NOMO-1 treated with DMSO at 0.1 percent for 48 hours (cell line): ENCODE results near the gene LTBR.

Experiments
- DNase-seq: peaks from one replicate; lab custom pipeline; 2025; ENCODE audit not compliant: unreplicated experiment; lab: John Stamatoyannopoulos, UW

LTBR gene

DNA sequence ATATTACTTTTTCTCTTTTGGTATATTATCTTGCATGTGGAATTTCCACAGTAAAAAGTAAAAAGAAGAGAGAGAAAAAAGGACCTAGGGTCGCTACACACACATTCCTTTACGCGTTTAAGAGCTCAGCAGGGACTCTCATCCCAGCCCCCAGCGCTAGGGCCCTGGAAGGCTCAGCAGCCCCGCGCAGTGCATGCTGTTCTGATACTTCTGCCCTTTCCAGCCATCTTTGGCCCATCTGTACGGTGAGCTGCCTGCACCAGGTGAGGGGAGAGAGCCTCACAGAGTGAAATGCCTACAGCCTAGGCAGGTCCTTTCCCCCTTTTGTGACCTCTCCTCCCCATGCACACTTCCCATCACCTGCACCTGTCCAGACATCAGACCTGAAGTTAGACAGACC is 1.6 kb upstream of the LTBR start:
- DNase-seq: no peak

DNA sequence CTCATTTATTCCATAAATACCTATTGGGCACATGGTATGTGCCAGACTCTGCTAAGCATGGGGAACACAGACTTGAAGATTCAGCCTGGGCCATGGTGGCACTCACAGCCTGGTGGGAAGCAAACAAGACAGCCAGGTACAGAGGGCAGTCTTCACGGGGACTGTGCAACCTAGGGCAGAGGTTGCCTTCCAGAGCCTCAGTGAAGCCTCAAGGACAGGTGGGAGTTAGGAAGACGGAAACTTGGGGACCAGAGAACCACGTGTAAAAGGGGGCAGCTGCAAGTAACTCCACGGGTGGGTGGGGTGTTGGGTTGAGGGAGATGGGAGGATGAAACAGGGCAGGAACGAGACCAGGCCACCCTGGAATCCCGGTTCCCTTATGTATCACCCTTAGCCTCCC is 980 bp upstream of the LTBR start:
- no peak for DNase-seq

DNA sequence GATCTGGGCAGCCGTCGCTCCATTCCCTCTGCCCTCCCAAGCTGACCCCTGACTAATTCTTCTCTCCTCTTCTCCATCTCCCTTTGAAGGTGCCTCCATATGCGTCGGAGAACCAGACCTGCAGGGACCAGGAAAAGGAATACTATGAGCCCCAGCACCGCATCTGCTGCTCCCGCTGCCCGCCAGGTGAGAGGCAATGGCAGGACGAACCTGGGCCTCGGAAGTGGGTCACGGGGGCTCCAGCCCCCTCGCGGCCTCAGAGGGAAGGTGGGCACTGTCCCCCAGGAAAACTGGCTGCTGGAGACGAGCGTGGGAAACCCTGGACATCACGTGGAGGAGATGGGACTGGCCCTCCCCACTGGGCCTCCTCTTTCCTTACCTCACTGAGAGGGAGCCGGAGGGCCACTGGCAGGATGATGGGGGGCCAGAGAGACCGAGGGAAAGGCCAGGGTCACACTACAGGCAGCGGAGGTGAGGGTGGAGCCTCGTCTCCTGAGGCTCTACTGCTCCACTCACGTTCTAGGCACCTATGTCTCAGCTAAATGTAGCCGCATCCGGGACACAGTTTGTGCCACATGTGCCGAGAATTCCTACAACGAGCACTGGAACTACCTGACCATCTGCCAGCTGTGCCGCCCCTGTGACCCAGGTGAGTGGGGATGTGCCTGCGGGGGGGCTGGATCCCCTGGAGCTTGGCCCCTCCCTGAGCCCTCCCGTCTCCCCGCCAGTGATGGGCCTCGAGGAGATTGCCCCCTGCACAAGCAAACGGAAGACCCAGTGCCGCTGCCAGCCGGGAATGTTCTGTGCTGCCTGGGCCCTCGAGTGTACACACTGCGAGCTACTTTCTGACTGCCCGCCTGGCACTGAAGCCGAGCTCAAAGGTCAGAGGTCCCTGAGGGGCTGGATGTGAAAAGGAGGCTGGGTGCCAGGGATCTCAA is 806 bp downstream of the LTBR start:
- no peak for DNase-seq

DNA sequence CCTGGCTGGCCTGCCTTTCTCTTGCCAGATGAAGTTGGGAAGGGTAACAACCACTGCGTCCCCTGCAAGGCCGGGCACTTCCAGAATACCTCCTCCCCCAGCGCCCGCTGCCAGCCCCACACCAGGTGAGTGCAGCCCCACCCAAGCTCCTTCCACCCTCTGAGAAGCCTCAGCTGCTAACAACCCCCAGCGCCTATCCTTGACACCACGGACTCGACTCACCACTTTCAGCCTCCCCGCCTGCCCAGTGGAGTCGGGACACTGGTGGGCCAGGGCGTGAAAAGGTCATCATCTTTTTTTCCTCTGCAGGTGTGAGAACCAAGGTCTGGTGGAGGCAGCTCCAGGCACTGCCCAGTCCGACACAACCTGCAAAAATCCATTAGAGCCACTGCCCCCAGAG is 2.1 kb downstream of the LTBR start:
- no peak for DNase-seq

DNA sequence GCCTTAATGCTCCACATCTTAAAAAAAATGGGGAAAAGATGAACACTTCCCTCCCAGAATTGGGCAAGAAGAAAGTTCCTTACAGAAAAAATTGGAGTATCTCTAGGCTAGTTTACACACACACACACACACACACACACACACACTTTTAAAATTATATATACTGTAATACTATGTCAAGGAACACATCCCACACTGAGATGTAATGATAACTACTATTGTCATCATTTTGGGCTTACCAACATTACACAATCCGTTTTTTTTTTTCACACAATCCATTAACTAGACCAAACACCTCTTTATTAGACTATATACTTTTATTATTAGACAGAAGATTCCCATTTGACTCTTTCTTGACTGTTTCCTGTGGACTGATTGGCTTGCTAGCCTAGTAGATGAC is 2.5 kb downstream of the LTBR start:
- DNase-seq: no peak

DNA sequence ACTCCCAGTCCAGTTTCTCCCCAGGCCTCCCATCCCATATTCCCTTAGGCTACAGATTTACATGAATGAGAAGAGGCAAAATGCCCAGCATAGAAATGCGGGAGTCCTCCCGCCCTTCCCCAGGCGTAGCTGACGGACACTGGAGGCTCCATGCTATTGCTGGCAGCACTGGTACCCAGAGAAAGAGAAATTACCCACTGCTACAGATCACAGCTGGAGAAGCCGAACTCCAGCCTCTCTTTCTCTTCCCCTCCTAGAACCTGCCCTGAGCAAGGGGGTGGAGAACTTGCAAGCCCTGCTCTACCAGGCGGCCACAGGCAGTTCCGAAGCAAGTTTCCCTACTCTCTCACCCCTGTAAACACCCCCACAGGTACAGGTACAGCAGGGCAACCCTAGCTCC is 3.6 kb downstream of the LTBR start:
- no peak for DNase-seq

DNA sequence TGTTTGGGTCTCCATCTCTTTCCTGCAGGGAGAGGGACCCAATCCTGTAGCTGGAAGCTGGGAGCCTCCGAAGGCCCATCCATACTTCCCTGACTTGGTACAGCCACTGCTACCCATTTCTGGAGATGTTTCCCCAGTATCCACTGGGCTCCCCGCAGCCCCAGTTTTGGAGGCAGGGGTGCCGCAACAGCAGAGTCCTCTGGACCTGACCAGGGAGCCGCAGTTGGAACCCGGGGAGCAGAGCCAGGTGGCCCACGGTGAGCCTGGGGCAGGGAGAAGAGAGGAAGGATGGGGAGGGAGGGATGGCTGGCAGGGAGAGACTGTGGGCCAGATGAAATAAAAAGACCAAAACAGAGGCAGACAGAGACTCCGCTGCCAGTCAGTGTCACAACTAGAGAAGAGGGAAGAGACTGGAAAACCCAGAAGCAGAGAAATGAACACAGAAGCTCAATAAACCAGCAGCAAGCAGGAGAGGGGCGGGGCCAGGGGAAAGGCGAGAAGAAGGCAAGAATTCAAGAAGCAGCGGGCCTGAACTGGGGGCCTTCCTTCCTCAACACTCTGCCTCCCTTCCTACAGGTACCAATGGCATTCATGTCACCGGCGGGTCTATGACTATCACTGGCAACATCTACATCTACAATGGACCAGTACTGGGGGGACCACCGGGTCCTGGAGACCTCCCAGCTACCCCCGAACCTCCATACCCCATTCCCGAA is 6.3 kb downstream of the LTBR start:
- no peak for DNase-seq

DNA sequence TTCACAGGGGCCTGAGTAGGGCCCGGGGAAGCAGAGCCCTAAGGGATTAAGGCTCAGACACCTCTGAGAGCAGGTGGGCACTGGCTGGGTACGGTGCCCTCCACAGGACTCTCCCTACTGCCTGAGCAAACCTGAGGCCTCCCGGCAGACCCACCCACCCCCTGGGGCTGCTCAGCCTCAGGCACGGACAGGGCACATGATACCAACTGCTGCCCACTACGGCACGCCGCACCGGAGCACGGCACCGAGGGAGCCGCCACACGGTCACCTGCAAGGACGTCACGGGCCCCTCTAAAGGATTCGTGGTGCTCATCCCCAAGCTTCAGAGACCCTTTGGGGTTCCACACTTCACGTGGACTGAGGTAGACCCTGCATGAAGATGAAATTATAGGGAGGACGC is 7.1 kb downstream of the LTBR start:
- no peak for DNase-seq

DNA sequence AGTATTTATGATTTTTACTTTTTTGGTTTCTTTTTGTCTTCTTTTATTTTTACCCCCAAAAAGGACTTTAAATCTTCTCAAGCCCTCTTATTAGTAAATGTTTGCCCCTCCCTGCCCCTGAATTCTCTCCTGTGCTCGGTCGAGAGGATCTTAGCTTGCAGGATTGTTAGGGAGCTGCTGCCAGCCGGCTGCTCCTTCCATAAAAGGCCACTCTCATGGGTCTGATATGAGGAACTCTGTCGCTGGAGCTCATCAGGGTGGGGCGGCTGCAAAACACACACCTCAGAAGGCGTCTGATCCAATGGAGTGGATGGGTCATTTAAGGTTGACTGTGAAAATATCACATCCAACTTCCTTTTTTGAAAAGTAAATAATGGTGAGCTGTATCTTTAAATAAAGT is 8.5 kb downstream of the LTBR start:
- peak; percentile 78 for DNase-seq

DNA sequence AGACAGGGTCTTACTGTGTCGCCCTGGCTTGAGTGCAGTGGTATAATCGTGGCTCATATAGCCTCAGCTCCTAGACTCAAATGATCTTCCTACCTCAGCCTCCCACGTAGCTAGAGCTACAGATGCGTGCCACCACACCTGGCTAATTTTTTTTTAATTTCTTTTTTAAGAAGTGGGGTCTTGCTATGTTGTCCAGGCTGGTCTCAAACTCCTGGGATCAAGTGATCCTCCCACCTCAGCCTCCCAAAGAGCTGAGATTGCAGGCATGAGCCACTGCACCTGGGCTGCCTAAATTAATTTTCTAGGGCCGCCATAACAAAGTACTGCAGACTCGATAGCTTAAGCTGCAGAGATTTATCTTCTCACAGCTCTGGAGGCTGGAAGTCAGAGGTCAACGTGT is 9.1 kb downstream of the LTBR start:
- DNase-seq: no peak

DNA sequence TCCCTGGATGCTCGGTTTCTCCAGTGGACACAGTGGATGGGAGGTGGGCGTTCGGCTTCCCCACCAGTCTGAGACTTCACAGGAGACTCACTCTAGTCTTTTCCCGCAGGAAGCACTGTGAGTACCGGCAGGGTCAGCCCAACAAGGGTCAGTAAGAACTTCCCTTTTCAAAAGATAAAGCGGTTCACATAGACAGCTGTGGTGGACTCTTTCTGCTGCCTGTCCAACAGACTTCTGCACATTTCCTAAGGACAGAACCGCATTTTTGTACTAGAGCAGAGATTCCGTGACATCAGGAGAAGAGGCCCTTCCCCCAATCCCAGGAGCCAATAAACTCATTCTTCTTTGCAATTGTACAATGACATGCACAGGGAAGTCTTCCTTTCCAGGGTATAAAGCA is 10.4 kb downstream of the LTBR start:
- peak; percentile 28 for DNase-seq

DNA sequence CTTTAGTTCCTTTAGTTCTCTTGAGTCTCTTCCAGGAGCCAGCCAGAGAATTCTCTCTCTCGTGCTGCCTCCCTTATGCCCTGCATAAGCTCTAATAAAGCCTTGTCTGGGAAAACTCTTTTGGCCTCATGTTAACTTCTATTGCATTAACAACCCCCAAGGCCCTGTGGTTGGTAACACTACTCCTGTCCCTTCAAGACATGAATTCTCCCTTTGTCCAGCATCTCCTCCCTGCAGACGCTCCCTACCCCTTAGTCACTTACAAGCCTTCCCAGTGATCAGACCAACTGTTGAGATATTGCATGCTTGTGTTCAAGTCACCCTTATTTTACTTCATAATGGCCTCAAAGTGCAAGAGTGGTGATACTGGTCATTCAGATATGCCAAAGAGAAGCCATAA is 12.1 kb downstream of the LTBR start:
- DNase-seq: no peak

DNA sequence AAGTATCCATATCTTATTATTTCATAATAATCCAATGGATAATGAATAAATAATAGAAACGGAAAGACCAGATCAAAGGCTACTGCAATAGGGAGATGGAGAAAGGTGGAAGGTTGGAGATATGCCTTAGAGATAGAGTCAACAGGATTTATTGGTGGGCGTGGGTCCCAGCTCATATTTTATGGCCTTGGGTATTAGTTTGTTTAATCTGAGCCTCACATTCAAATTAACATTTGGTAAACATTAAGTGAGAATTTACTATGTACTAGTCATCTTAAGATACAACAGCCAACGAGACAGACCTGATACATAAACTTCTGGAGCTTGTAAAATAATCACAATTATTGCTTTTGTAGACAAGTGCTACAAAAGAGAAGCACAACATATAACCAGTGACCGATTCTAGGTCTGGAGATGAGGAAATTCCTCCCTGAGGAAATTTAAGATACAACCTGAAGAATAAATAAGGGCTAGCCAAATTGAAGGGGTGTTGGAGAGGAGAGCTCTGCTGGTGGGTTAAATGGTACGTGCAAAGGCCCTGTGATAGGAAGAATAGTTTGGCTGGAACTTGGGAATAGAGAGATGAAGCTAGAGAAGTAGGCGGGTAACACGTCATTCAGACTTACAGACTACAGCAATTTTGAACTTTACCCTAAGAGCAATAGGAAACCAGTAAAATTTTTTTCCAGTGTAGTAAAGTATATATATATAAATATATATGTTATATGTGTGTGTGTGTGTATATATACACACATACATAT is 16.1 kb downstream of the LTBR start:
- DNase-seq: no peak

DNA sequence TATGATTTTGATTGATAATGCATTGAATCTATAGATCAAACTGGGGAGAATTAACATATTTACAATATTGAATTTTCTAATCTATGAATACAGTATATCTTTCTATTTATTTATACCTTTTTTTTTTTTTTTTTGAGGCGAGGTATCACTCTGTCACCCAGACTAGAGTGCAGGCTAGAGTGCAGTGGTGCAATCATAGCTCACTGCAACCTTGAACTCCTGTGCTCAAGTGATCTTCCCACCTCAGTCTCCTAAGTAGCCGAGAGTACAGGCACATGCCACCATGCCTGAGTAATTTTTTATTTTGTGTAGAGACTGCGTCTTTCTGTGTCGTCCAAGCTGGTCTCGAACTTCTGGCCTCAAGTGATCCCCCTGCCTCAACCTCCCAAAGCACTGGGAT is 20.4 kb downstream of the LTBR start:
- DNase-seq: no peak

DNA sequence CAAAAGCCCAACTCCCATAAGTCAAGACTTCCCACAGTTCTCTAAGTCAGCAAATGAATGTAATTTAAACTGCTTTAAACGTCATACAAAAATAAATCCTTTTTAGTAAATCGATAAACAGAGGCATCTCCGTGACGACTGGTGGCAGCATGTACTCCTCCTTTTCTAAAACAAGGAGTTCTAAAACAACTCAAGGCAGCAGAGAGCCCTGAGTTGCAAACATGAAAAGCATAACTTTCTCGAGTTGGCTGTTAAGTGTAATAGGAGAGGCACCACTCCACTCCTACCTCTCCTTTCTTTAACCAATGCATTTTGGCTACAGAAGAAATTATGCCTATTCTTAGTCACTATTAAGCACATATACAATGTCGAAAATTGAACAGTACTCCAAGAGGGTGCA is 22.0 kb downstream of the LTBR start:
- DNase-seq: no peak

DNA sequence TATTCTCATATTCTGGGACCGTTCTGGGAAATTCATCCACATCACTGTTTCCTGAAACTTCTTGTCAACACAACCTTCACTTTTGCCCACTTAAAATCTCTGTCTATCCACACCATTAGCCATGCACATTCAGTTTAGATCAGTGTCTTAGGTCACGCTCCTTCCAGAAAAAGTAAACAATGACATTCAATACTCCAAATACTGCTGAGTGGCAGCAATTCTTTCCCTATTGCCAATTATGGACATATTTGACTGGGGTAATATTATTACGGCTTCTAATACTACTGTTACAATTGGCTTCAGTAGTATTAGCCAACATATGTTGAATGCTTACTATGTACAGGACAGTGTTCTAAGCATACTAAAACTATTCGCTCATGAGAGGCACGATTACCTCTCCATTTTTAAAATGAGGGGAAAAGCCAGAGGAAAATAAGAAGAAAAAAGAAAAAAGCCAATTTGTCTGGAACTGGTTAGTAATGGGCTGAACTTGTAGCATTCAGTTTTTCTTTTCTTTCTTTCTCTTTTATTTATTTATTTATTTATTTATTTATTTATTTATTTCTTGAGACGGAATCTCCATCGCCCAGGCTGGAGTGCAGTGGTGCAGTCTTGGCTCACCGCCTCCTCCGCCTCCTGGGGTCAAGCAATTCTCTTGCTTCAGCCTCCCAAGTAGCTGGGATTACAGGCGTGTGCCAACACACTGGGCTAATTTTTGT is 23.4 kb downstream of the LTBR start:
- no peak for DNase-seq

DNA sequence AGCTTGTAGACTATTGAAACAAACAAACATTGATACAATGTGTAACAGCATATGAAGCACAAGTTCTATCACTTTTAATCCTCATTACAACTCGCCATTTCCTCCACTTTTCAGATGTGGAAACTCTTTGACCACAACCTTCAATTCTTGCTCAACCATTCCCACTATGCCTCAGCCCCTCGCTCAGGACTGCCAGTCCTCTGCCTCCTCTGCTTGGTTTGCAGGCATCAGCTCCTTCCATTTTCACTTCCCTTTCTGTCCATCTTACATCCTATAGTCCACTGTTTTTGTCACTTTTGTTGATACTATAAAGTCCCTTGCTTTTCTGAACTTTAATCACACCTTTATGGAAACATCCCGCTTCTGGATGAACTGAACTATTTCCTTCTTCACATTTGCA is 32.6 kb downstream of the LTBR start:
- DNase-seq: peak; percentile 97

DNA sequence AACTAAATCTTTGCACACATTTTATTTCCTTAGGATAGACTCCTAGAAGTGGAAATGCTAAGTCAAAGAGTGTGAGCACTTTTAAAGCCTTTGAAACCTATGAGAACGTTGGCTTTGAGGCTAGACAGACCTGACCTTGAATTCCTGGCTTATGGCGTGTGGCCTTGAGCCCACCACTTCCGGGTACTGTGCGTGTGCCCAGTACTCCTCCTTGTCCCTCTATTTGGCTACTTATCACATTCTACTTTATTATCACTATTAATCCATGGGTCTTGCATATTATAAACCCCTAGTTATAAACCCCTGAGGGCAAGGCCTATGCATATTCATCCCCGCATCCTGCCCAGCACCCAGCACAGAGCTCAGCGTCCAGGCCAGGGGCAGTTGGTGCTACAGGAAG is 34.8 kb downstream of the LTBR start:
- no peak for DNase-seq

DNA sequence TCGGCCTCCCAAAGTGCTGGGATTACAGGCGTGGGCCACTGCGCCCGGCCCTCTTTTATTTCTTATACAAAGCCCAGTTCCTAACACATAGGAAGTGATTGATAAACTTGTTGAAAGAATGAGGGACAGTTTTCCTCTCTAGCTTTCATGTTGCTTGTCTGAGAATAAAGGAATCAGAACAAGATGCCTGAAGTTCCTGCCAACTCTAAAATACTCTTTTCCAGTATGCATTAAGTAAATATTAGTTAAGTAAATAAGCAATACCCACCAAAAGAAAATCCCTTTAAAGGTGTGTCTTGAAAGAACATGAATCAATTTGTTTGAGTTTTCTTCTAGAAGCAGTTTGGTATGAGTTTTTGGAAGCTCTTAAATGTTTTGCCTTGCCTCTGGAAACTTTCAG is 36.4 kb downstream of the LTBR start:
- DNase-seq: no peak

DNA sequence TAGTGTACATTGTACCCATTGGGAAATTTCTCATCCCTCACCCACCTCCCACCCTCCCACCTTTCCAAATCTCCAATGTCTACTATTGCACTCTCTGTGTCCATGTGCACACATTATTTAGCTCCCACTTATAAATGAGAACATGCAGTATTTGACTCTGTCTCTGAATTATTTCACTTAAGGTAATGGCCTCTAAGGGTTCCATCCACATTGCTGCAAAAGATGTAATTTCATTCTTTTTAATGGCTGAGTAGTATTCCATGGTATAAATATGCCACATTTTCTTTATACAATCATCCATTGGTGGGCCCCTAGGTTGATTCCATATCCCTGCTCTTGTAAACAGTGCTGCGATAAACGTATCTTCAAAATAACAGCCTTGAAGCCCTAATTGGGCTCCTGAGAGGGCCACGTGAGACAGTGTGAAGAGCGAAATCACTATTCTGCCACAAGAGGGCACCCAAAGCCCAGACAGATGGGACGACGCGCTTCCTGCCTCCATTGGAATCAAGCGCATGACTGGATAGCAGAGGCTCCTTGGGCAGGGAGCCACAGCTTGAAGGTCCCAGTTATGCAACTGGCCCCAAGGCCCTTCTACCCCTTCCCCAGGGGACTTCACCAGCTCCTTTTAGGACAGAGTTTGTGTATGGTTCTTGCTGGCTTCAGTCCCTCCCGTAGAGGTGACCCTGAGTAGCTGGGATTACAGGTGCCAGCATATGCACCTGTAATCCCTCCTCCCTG is 39.5 kb downstream of the LTBR start:
- DNase-seq: peak; percentile 87

DNA sequence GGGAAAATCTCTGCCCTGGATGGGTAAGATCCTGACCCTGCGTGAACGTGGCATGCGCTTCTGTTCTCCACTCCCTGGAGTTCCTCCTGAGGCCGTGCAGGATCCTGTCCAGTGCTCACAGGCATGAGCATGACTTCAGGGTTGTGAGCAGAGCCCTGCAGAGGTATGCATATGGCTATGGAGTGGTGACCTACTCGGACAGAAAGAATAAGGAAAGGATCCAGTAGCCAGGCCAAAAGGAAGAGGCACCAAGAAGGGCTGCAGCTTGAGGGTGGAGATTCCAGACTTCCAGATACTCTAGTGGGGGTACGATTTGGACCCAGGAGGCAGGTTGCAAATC is 40.0 kb downstream of the LTBR start:
- no peak for DNase-seq
